ENCODE data around the gene EPC1. TPM values are rescaled to one million over a fixed set of nuclear protein-coding genes. Genes with fewer than 3 reads are reported as not detected.
A peak's percentile ranks its signal among the peaks of the same experiment; 100 is the strongest.
"Not testable (repeated sequence)": the region's sequence is repeated elsewhere in the genome, so short reads cannot be mapped to it uniquely, and the experiment has no call there.

The EPC1 gene
- polyA plus RNA-seq, 2 of the 4 experiments (the other 2 are of a cell fraction) = 14.7 to 47.2 TPM

GRCh38 chr10:32232378-32232777, 114.6 kb downstream of the EPC1 start:
- no peak for TF ChIP-seq CHD4 (IDR thresholded peaks at IDR 0.05; ENCODE audit: borderline replicate concordance)
- TF ChIP-seq HES2 (IDR thresholded peaks at IDR 0.05) = no peak
- TF ChIP-seq JUN (IDR thresholded peaks at IDR 0.05) = no peak
- TF ChIP-seq JUNB (IDR thresholded peaks at IDR 0.05) = no peak
- no peak for TF ChIP-seq ZC3H11A (IDR thresholded peaks at IDR 0.05)
- no peak for TF ChIP-seq HMGXB4 (CRISPR knock-in tag; IDR thresholded peaks at IDR 0.05; ENCODE audit: borderline replicate concordance)
- TF ChIP-seq RCOR1 (IDR thresholded peaks at IDR 0.05; ENCODE audit: low read depth, low read length) = no peak
- TF ChIP-seq ZNF302 (CRISPR knock-in tag; IDR thresholded peaks at IDR 0.05) = no peak
- TF ChIP-seq BCL3 (IDR thresholded peaks at IDR 0.05) = no peak
- no peak for TF ChIP-seq CHD2 (IDR thresholded peaks at IDR 0.05; ENCODE audit: low read length, partially characterized antibody)
- TF ChIP-seq RFX5 (IDR thresholded peaks at IDR 0.05) = no peak
- TF ChIP-seq MYC (IDR thresholded peaks at IDR 0.05; ENCODE audit: borderline replicate concordance, low read length) = no peak
- TF ChIP-seq MAFK (IDR thresholded peaks at IDR 0.05; ENCODE audit: partially characterized antibody) = no peak
- TF ChIP-seq CBX8 (IDR thresholded peaks at IDR 0.05) = no peak
- no peak for TF ChIP-seq ZSCAN20 (CRISPR knock-in tag; IDR thresholded peaks at IDR 0.05)
- Histone ChIP-seq H3K27ac (no peak overlapping the region), H3K9me3 (no peaks in the 10 kb centered on the region), H3K4me3 (no peak overlapping the region), H3K4me1 (no peaks in the 10 kb centered on the region), H3K4me2 (no peak overlapping the region)
- ATAC-seq (no peak), DNase-seq (ENCODE audit: low read depth in 1 of 2, low spot score in 1 of 2) (no peak), FAIRE-seq (no peak)
- CTCF ChIA-PET = no interaction called here
- WGBS (ENCODE audit: missing lambda C conversion rate) = 35% methylated on average over 1 of the region's 1 CpG
- POLR2A ChIA-PET = interaction anchor here (0.6 kb wide), 1 partner anchor 153 kb away, joined by 3 read pairs; no protein-coding TSS in a partner anchor

GRCh38 chr10:32229788-32230187, 117.2 kb downstream of the EPC1 start:
- DNase-seq (ENCODE audit: low read depth in 1 of 2, low spot score in 1 of 2); H3K4me1 ChIP-seq; H3K4me2 ChIP-seq; H3K27ac ChIP-seq; H3K4me3 ChIP-seq; H3K9me3 ChIP-seq; ATAC-seq; FAIRE-seq: not testable (repeated sequence)
- POLR2A ChIA-PET = interaction anchor here (0.6 kb wide), 1 partner anchor 122 kb away, joined by 3 read pairs; no protein-coding TSS in a partner anchor
- TF ChIP-seq MAFK (IDR thresholded peaks at IDR 0.05; ENCODE audit: partially characterized antibody) = peak; percentile 91
- CTCF ChIA-PET = interaction anchor here (1.3 kb wide), 1 partner anchor 19 kb away, joined by 3 read pairs; no protein-coding TSS in a partner anchor
- WGBS (ENCODE audit: missing lambda C conversion rate) = 91% methylated on average over 7 of the region's 7 CpGs

GRCh38 chr10:32229170-32229569, 117.8 kb downstream of the EPC1 start:
- Histone ChIP-seq H3K27ac (no peak overlapping the region), H3K4me2 (no peak overlapping the region), H3K9me3 (no peaks in the 10 kb centered on the region), H3K4me3 (no peak overlapping the region), H3K4me1 (no peaks in the 10 kb centered on the region)
- FAIRE-seq (no peak), ATAC-seq (no peak), DNase-seq (ENCODE audit: low read depth in 1 of 2, low spot score in 1 of 2) (no peak)
- 44% methylated on average over 3 of the region's 3 CpGs for WGBS (ENCODE audit: missing lambda C conversion rate)
- TF ChIP-seq NR3C1 (IDR thresholded peaks at IDR 0.05) (no peak), ESRRA (IDR thresholded peaks at IDR 0.05; ENCODE audit: borderline replicate concordance, low read length) (no peak), TFCP2L1 (CRISPR knock-in tag; IDR thresholded peaks at IDR 0.05) (no peak), RARB (CRISPR knock-in tag; IDR thresholded peaks at IDR 0.05) (no peak), MAFK (IDR thresholded peaks at IDR 0.05; ENCODE audit: partially characterized antibody) (no peak), EP300 (IDR thresholded peaks at IDR 0.05) (no peak), TP53 (CRISPR knock-in tag; IDR thresholded peaks at IDR 0.05) (no peak), SREBF2 (IDR thresholded peaks at IDR 0.05) (no peak)
- CTCF ChIA-PET = interaction anchor here (1.2 kb wide), 1 partner anchor 117 kb away, joined by 3 read pairs; no protein-coding TSS in a partner anchor
- POLR2A ChIA-PET = no interaction called here

Data from A549 (cell line).